Activated T-cell treated with anti-CD3 and anti-CD28 coated beads for 24 hours (primary cell): Measurements from ENCODE around the gene CMYA5.

Experiments
- DNase-seq: peaks from one replicate; pipeline ENCODE4 v3.0.0-alpha.2; 2020; ENCODE audit warnings: low read depth

Gene CMYA5

GRCh38 chr5:79837761-79838551 lies 148.3 kb downstream of the CMYA5 start:
- DNase-seq = no peak

GRCh38 chr5:79840084-79840990 lies 150.7 kb downstream of the CMYA5 start:
- DNase-seq = no peak

GRCh38 chr5:79841172-79841571 lies 151.5 kb downstream of the CMYA5 start:
- DNase-seq = no peak

- no peak for DNase-seq
Observed at GRCh38 chr5:79842006-79842881, 152.6 kb downstream of the CMYA5 start.

- DNase-seq = no peak
Observed at GRCh38 chr5:79842991-79843390, 153.4 kb downstream of the CMYA5 start.

- DNase-seq = no peak
Observed at GRCh38 chr5:79843450-79844388, 154.1 kb downstream of the CMYA5 start.

- no peak for DNase-seq
Observed at GRCh38 chr5:79844571-79844970, 154.9 kb downstream of the CMYA5 start.

GRCh38 chr5:79845448-79846197 lies 156.0 kb downstream of the CMYA5 start:
- DNase-seq = no peak

- DNase-seq = no peak
Observed at GRCh38 chr5:79846198-79846521, 156.5 kb downstream of the CMYA5 start.

GRCh38 chr5:79847561-79847960 lies 157.9 kb downstream of the CMYA5 start:
- DNase-seq = no peak

GRCh38 chr5:79849061-79849460 lies 159.4 kb downstream of the CMYA5 start:
- no peak for DNase-seq
